Gastrocnemius medialis (tissue), 4 donors: Measurements from ENCODE around the gene DCBLD1. TPM values are rescaled to one million over a fixed set of nuclear protein-coding genes. Genes with fewer than 3 reads are reported as not detected.

Experiments used
- ATAC-seq, 2 donors: fragments of 150-250 bp; one replicate each; pipeline ENCODE4 v1.9.1; 2016
- DNase-seq, 2 donors: peaks; one replicate each; pipeline ENCODE4 v3.0.0-alpha.2; 2019
- H3K27ac ChIP-seq, 4 donors: fragments of 200-600 bp; sonication (generic); 1 replicate in 1 of 4; 2 replicates in 3 of 4; pipeline ENCODE4 v1.5.1; 2016 to 2018; ENCODE audit warnings: mild to moderate bottlenecking in 2 of 4, moderate library complexity in 1 of 4
- H3K27me3 ChIP-seq, 3 donors: fragments of 200-600 bp; sonication (generic) in 2 of 3; 1 replicate in 1 of 3; 2 replicates in 2 of 3; pipeline versions ENCODE4 v1.5.1 to v1.6.0; 2016 to 2019; ENCODE audit warnings: mild to moderate bottlenecking in 1 of 3, moderate library complexity in 1 of 3
- H3K36me3 ChIP-seq, 2 donors: fragments of 200-600 bp; sonication (generic) in 1 of 2; one replicate each; pipeline ENCODE4 v1.5.1; 2017 to 2018
- H3K4me1 ChIP-seq, 2 donors: fragments of 200-600 bp; sonication (generic) in 1 of 2; one replicate each; pipeline ENCODE4 v1.5.1; 2016 to 2017; ENCODE audit warnings: mild to moderate bottlenecking in 2 of 2
- H3K4me3 ChIP-seq, 4 donors: fragments of 200-600 bp; sonication (generic) in 3 of 4; 1 replicate in 1 of 4; 2 replicates in 3 of 4; pipeline ENCODE4 v1.5.1; 2016 to 2019; ENCODE audit warnings: mild to moderate bottlenecking in 2 of 4
- H3K9me3 ChIP-seq, 3 donors: fragments of 200-600 bp; sonication (generic) in 2 of 3; 1 replicate in 1 of 3; 2 replicates in 2 of 3; pipeline ENCODE4 v1.5.1; 2016 to 2019
- CTCF ChIP-seq, 5 experiments: fragments of 450-650 bp in 3 of 5; fragments of 200-600 bp in 2 of 5; sonication (generic) in 2 of 5; IDR thresholded peaks in 4 of 5; conservative IDR thresholded peaks in 1 of 5; 1 replicate in 4 of 5; 2 replicates in 1 of 5; pipeline ENCODE4 v1.5.1; 2016 to 2019; ENCODE audit warnings: antibody characterized with exemption in 5 of 5, mild to moderate bottlenecking in 3 of 5, moderate library complexity in 3 of 5
- POLR2A ChIP-seq, 2 donors: fragments of 450-650 bp; IDR thresholded peaks; one replicate each; pipeline ENCODE4 v1.6.1; 2017; ENCODE audit warnings: antibody characterized with exemption in 2 of 2, mild to moderate bottlenecking in 2 of 2, moderate library complexity in 2 of 2
- in situ Hi-C, 4 donors: fragments of 200-750 bp; cut with MboI; loops; one replicate each; pipeline versions ENCODE4 v1.15.0 to v1.8.0; 2017; ENCODE audit warnings: low sequenced_read_pairs in 4 of 4
- intact Hi-C: fragments of 100-400 bp; cut with DNase I; formaldehyde crosslinking; loops from one replicate; pipeline ENCODE4 v1.15.1; 2023; ENCODE audit warnings: low total_unique reads
- total RNA-seq, 4 donors: library from RNA; depleted of rRNA; stranded (reverse); fragments of >200 nt; gene quantifications; one replicate each; pipeline versions ENCODE4 v1.1.0 to v1.2.3, GENCODE V29; 2016

The DCBLD1 gene
- total RNA-seq, 4 donors from 2014 or later = 4.3 to 8.1 (median 5.2) TPM

DNA sequence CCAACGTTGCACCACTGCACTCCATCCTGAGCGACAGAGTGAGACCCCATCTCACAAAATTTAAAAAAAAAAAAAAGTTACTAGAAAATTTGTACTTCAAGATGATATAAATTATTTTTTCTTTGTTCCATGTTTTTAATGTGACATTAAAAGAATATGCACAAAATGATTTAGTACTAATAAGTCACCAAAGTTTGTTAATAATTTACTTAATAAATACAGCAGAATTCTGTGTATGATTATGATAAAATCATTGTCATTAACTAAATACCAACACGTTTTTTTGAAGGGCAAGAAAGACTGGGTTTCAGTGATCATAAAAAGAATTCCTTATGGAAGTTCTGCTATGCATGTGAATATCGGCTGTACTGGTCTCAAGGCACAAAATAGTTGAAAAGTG lies 91.7 kb downstream of the DCBLD1 start:
- ATAC-seq = no peak
- no peak for DNase-seq
- no peaks in the 10 kb centered on the region for H3K27me3 ChIP-seq
- no peak overlapping the region for H3K27ac ChIP-seq
- in situ Hi-C loops (loop anchor here in 1 of 4 donors (25.0 kb wide), 1 partner anchor 587 kb away; no protein-coding TSS in a partner anchor), intact Hi-C loops (no loop called here)
- TF ChIP-seq CTCF (IDR thresholded peaks at IDR 0.05 in 4 of 5, conservative IDR thresholded peaks at IDR 0.05 in 1 of 5) (no peak), POLR2A (IDR thresholded peaks at IDR 0.05) (no peak)
- no peak overlapping the region for H3K4me3 ChIP-seq
- no peaks in the 10 kb centered on the region for H3K4me1 ChIP-seq
- H3K36me3 ChIP-seq = peaks cover 5 to 21% of the 10 kb centered on the region in 2 donors
- no peaks in the 10 kb centered on the region for H3K9me3 ChIP-seq

- in situ Hi-C loops = loop anchor here in 1 of 4 donors (25.0 kb wide), 1 partner anchor 248 kb away; no protein-coding TSS in a partner anchor
- no peak for ATAC-seq
- no peak overlapping the region for H3K27ac ChIP-seq
Observed at GRCh38 chr6:117585647-117586046, 103.2 kb downstream of the DCBLD1 start.

DNA sequence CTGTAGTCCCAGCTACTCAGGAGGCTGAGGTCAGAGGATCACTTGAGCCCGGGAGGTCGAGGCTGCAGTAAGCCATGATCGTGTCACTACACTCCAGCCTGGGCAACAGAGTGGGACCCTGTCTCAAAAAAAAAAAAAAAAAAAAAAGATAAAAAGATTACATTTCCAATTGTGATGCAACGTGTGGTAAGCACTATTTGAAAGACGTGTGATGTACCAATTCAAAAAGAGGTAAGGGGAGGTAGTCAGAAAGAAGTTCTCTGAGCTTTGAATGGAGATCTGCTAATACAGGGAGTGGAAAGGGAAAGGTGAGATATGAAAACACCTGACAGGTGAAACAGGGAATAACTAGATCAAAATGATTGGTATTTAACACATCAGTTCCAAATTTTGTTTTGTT lies 108.0 kb downstream of the DCBLD1 start:
- ATAC-seq (no peak), DNase-seq (no peak)
- Histone ChIP-seq H3K4me1 (peaks cover 0 to 4% of the 10 kb centered on the region in 2 donors), H3K4me3 (no peak overlapping the region), H3K36me3 (peaks cover 0 to 9% of the 10 kb centered on the region in 2 donors), H3K27me3 (no peaks in the 10 kb centered on the region), H3K9me3 (no peaks in the 10 kb centered on the region), H3K27ac (no peak overlapping the region)
- intact Hi-C loops (no loop called here), in situ Hi-C loops (loop anchor here in 1 of 4 donors (25.0 kb wide), 1 partner anchor 253 kb away; no protein-coding TSS in a partner anchor)
- no peak for TF ChIP-seq POLR2A (IDR thresholded peaks at IDR 0.05)
- TF ChIP-seq CTCF (IDR thresholded peaks at IDR 0.05 in 4 of 5, conservative IDR thresholded peaks at IDR 0.05 in 1 of 5) = no peak

More at GRCh38 chr6:117585647-117586046, 103.2 kb downstream of the DCBLD1 start:
- intact Hi-C loops = no loop called here
- peaks cover 0 to 4% of the 10 kb centered on the region in 2 donors for H3K4me1 ChIP-seq
- peaks cover 0 to 9% of the 10 kb centered on the region in 2 donors for H3K36me3 ChIP-seq
- H3K27me3 ChIP-seq = no peaks in the 10 kb centered on the region
- no peaks in the 10 kb centered on the region for H3K9me3 ChIP-seq
- H3K4me3 ChIP-seq = no peak overlapping the region
- no peak for DNase-seq
- TF ChIP-seq POLR2A (IDR thresholded peaks at IDR 0.05) (no peak), CTCF (IDR thresholded peaks at IDR 0.05 in 4 of 5, conservative IDR thresholded peaks at IDR 0.05 in 1 of 5) (no peak)

- Histone ChIP-seq H3K36me3 (peaks cover 0 to 9% of the 10 kb centered on the region in 2 donors), H3K9me3 (no peaks in the 10 kb centered on the region), H3K27ac (no peak overlapping the region), H3K4me1 (peaks cover 0 to 4% of the 10 kb centered on the region in 2 donors), H3K4me3 (no peak overlapping the region), H3K27me3 (no peaks in the 10 kb centered on the region)
- intact Hi-C loops = no loop called here
- no peak for TF ChIP-seq CTCF (IDR thresholded peaks at IDR 0.05 in 4 of 5, conservative IDR thresholded peaks at IDR 0.05 in 1 of 5)
- no peak for TF ChIP-seq POLR2A (IDR thresholded peaks at IDR 0.05)
- ATAC-seq (no peak), DNase-seq (no peak)
- in situ Hi-C loops = loop anchor here in 1 of 4 donors (25.0 kb wide), 1 partner anchor 254 kb away; no protein-coding TSS in a partner anchor
Observed at GRCh38 chr6:117591405-117591804, 108.9 kb downstream of the DCBLD1 start.
